Neural progenitor cell (in vitro differentiated cells): ENCODE measurements around the gene TBC1D10A. TPM values are rescaled to one million over a fixed set of nuclear protein-coding genes. Genes with fewer than 3 reads are reported as not detected.

Source experiments
- DNase-seq: peaks from one replicate; pipeline ENCODE4 v3.0.0-alpha.2; 2016; ENCODE audit warnings: low spot score
- H2AFZ ChIP-seq: fragments of 200-600 bp; sonication (generic); replicated peaks from 2 replicates; pipeline ENCODE4 v1.6.1; 2016; ENCODE audit warnings: antibody characterized with exemption
- H3F3A ChIP-seq: fragments of 200-600 bp; sonication (generic); 2 replicates; pipeline ENCODE4 v1.6.1; 2016; ENCODE audit warnings: antibody characterized with exemption, low read depth
- H3K27ac ChIP-seq: fragments of 200-600 bp; sonication (generic); 2 replicates; pipeline ENCODE4 v1.5.1; 2016; ENCODE audit warnings: mild to moderate bottlenecking
- H3K27me3 ChIP-seq: fragments of 200-600 bp; sonication (generic); 2 replicates; pipeline ENCODE4 v1.6.1; 2016; ENCODE audit warnings: mild to moderate bottlenecking, moderate library complexity
- H3K36me3 ChIP-seq: fragments of 200-600 bp; sonication (generic); 2 replicates; pipeline ENCODE4 v1.5.1; 2016
- H3K4me1 ChIP-seq: fragments of 200-600 bp; sonication (generic); 2 replicates; pipeline ENCODE4 v1.6.1; 2016; ENCODE audit warnings: mixed run types
- H3K4me2 ChIP-seq: fragments of 200-600 bp; sonication (generic); 2 replicates; pipeline ENCODE4 v1.6.1; 2016
- H3K4me3 ChIP-seq: fragments of 200-600 bp; sonication (generic); 2 replicates; pipeline ENCODE4 v1.5.1; 2016
- H3K79me2 ChIP-seq: fragments of 200-600 bp; sonication (generic); 2 replicates; pipeline ENCODE4 v1.6.1; 2016; ENCODE audit warnings: low read depth
- H3K9ac ChIP-seq: fragments of 200-600 bp; sonication (generic); 2 replicates; pipeline ENCODE4 v1.6.1; 2016
- H3K9me3 ChIP-seq: fragments of 200-600 bp; sonication (generic); 2 replicates; pipeline ENCODE4 v1.5.1; 2016; ENCODE audit warnings: low read depth
- H4K20me1 ChIP-seq: fragments of 200-600 bp; sonication (generic); 2 replicates; pipeline ENCODE4 v1.6.1; 2016; ENCODE audit warnings: low read depth
- H3K27ac Mint-ChIP-seq: 3 replicates; pipeline ENCODE4 v1.8.0; 2021; ENCODE audit warnings: mixed read lengths
- H3K27me3 Mint-ChIP-seq: 2 replicates; pipeline ENCODE4 v1.8.0; 2022; ENCODE audit warnings: low read depth, mild to moderate bottlenecking, inconsistent platforms, moderate library complexity, mixed read lengths; ENCODE audit not compliant: insufficient read depth
- H3K36me3 Mint-ChIP-seq: 3 replicates; pipeline ENCODE4 v1.8.0; 2021; ENCODE audit warnings: mixed read lengths
- H3K4me1 Mint-ChIP-seq: 3 replicates; pipeline ENCODE4 v1.8.0; 2021; ENCODE audit warnings: mixed read lengths
- H3K4me3 Mint-ChIP-seq: 3 replicates; pipeline ENCODE4 v1.8.0; 2021; ENCODE audit warnings: mild to moderate bottlenecking, moderate library complexity, mixed read lengths
- H3K9me3 Mint-ChIP-seq: 3 replicates; pipeline ENCODE4 v1.8.0; 2020; ENCODE audit warnings: mixed read lengths
- CTCF ChIP-seq: fragments of 200-600 bp; sonication (generic); IDR thresholded peaks from 2 replicates; pipeline ENCODE4 v1.5.1; 2017; ENCODE audit warnings: antibody characterized with exemption, mild to moderate bottlenecking
- EZH2 ChIP-seq: fragments of 200-600 bp; sonication (generic); IDR thresholded peaks from 2 replicates; pipeline ENCODE4 v1.6.1; 2017; ENCODE audit warnings: antibody characterized with exemption, mild to moderate bottlenecking, moderate library complexity
- EZH2phosphoT487 ChIP-seq: fragments of 200-600 bp; sonication (generic); IDR thresholded peaks from 2 replicates; pipeline ENCODE4 v1.6.1; 2017; ENCODE audit warnings: antibody characterized with exemption
- total RNA-seq: library from RNA; depleted of rRNA; stranded (reverse); fragments of >200 nt; gene quantifications from 2 replicates; pipeline ENCODE4 v1.2.3, GENCODE V29; 2015; ENCODE audit warnings: low replicate concordance

TBC1D10A gene
- total RNA-seq, 1 donor from 2014 or later: 6.2 TPM

DNA sequence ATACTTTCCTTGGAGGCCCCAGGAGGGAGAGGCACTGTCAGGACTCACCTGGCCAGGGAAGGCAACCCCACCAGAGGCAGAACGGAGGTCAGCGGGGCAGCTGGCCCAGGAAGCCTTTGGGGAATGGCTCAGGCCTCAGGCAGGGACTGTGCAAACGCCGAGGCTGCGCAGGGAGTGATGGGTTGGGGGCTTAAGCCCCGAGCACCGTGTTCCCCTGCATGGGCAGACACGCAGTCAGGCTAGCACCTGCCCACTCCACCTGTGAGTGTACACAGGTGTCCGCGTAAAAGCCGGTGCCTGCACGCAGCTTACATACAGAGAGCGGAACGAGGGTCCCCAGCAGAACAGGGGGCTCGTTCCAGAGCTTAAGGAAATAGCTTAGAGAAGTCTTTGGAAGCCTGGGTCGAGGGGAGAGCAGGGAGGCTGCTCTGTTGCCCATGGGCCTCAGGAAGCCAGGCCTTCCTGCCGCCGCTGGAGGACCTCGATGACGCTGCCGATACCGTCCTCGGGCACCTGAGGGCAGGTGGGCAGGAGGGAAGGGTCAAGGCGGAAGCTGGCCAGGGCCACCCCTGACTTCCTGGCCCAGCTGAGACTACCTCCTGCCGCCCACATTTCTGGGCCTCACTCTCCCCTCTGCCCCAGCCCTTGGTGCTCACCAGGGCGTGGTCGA is 41.4 kb downstream of the TBC1D10A start:
- Histone ChIP-seq H3K4me2 (no peak overlapping the region), H3K9me3 (no peaks in the 10 kb centered on the region), H3F3A (peaks cover 27% of the 10 kb centered on the region), H3K27me3 (no peaks in the 10 kb centered on the region), H3K4me3 (no peak overlapping the region), H3K4me1 (peaks cover 11% of the 10 kb centered on the region), H3K36me3 (no peaks in the 10 kb centered on the region), H3K9ac (no peak overlapping the region), H3K79me2 (no peaks in the 10 kb centered on the region), H2AFZ (no peak overlapping the region), H4K20me1 (no peaks in the 10 kb centered on the region), H3K27ac (no peak overlapping the region)
- Mint-ChIP-seq H3K27ac (no peak overlapping the region), H3K4me1 (peaks cover 5% of the 10 kb centered on the region), H3K36me3 (no peaks in the 10 kb centered on the region), H3K4me3 (no peak overlapping the region), H3K27me3 (peaks cover 4% of the 10 kb centered on the region), H3K9me3 (no peaks in the 10 kb centered on the region)
- TF ChIP-seq EZH2 (no peak), CTCF (no peak), EZH2phosphoT487 (no peak)
- DNase-seq: no peak

DNA sequence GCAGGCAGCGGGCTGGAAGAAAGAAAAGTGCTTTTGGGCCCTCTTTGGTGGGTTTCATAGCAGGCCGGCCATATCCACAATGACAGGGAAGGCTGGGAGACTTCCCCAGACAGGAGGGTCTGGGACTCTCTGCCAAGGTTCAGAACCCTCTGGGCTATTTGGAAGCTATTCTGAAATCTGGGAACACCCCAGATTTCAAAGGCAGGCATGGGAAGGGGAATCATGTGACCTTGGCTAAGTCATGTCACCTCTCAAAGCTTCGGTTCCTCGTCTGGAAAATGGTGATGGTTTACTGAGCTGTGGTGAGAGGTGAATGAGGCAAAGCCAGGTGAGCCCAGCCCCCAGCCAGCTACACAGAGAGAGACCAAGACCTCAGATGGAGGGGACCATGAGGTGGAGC is 42.1 kb downstream of the TBC1D10A start:
- Mint-ChIP-seq H3K9me3 (no peaks in the 10 kb centered on the region), H3K4me3 (no peak overlapping the region), H3K36me3 (no peaks in the 10 kb centered on the region), H3K27ac (peak overlapping the region; percentile 72), H3K4me1 (peaks cover 5% of the 10 kb centered on the region), H3K27me3 (peaks cover 4% of the 10 kb centered on the region)
- peaks cover 7% of the 10 kb centered on the region for H3K4me1 ChIP-seq
- H3K9ac ChIP-seq: no peak overlapping the region
- no peak for DNase-seq
- no peak overlapping the region for H3K27ac ChIP-seq
- no peak overlapping the region for H3K4me2 ChIP-seq
- H3K79me2 ChIP-seq: no peaks in the 10 kb centered on the region
- no peaks in the 10 kb centered on the region for H3K9me3 ChIP-seq
- no peaks in the 10 kb centered on the region for H3K27me3 ChIP-seq
- no peak overlapping the region for H3K4me3 ChIP-seq
- no peak overlapping the region for H2AFZ ChIP-seq
- no peaks in the 10 kb centered on the region for H3K36me3 ChIP-seq
- no peak for TF ChIP-seq EZH2
- TF ChIP-seq EZH2phosphoT487: no peak
- TF ChIP-seq CTCF: no peak
- peaks cover 20% of the 10 kb centered on the region for H3F3A ChIP-seq
- no peaks in the 10 kb centered on the region for H4K20me1 ChIP-seq

- Histone ChIP-seq H2AFZ (no peak overlapping the region), H3K4me1 (peaks cover 7% of the 10 kb centered on the region), H3K9me3 (no peaks in the 10 kb centered on the region), H3K27me3 (no peaks in the 10 kb centered on the region), H3K36me3 (no peaks in the 10 kb centered on the region), H4K20me1 (no peaks in the 10 kb centered on the region), H3K27ac (no peak overlapping the region), H3K9ac (no peak overlapping the region), H3K79me2 (no peaks in the 10 kb centered on the region), H3K4me2 (no peak overlapping the region), H3K4me3 (no peak overlapping the region), H3F3A (peaks cover 19% of the 10 kb centered on the region)
- Mint-ChIP-seq H3K9me3 (no peaks in the 10 kb centered on the region), H3K27ac (no peak overlapping the region), H3K4me3 (no peak overlapping the region), H3K36me3 (no peaks in the 10 kb centered on the region), H3K27me3 (peaks cover 4% of the 10 kb centered on the region), H3K4me1 (peaks cover 5% of the 10 kb centered on the region)
- no peak for DNase-seq
- TF ChIP-seq EZH2 (no peak), CTCF (no peak), EZH2phosphoT487 (no peak)
Measured at GRCh38 chr22:30284172-30284571, 42.6 kb downstream of the TBC1D10A start.
